DND-41 (cell line): ENCODE data around the gene TTLL12.

Source experiments
- ATAC-seq: fragments of 200-7000 bp; cut with Tn5 transposase; 3 replicates; pipeline ENCODE4 v1.9.1; 2021; ENCODE audit warnings: low read depth; ENCODE audit not compliant: insufficient read depth
- DNase-seq: peaks from one replicate; pipeline ENCODE4 v3.0.0-alpha.2; 2020
- H2AFZ ChIP-seq: 2 replicates; pipeline ENCODE4 v1.6.0; 2012; ENCODE audit warnings: low read depth, low read length
- H3K27ac ChIP-seq: 2 replicates; pipeline ENCODE4 v1.5.1; 2012; ENCODE audit warnings: low read length, inconsistent platforms
- H3K27me3 ChIP-seq: fragments of 200-600 bp; sonication (generic); 2 replicates; pipeline ENCODE4 v1.6.0; 2012; ENCODE audit warnings: low read length, mild to moderate bottlenecking, inconsistent platforms; ENCODE audit not compliant: insufficient read depth, poor library complexity
- H3K36me3 ChIP-seq: 2 replicates; pipeline ENCODE4 v1.5.1; 2012; ENCODE audit warnings: low read length, inconsistent platforms; ENCODE audit not compliant: insufficient read depth
- H3K4me1 ChIP-seq: 2 replicates; pipeline ENCODE4 v1.5.1; 2012; ENCODE audit warnings: mild to moderate bottlenecking, low read length; ENCODE audit not compliant: insufficient read depth
- H3K4me2 ChIP-seq: 2 replicates; pipeline ENCODE4 v1.6.0; 2012; ENCODE audit warnings: mild to moderate bottlenecking, moderate library complexity, low read length, inconsistent platforms; ENCODE audit not compliant: insufficient read depth
- H3K4me3 ChIP-seq, 2 experiments: fragments of 200-600 bp in 1 of 2; shearing (Covaris generic) in 1 of 2; 2 replicates each; pipeline ENCODE4 v1.5.1; 2012 to 2016; ENCODE audit warnings: inconsistent platforms in 2 of 2, low read length in 2 of 2, mild to moderate bottlenecking in 2 of 2, low read depth in 1 of 2, moderate library complexity in 1 of 2
- H3K79me2 ChIP-seq: 2 replicates; pipeline ENCODE4 v1.6.0; 2012; ENCODE audit warnings: low read length, inconsistent platforms; ENCODE audit not compliant: insufficient read depth
- H3K9ac ChIP-seq: 2 replicates; pipeline ENCODE4 v1.6.0; 2012; ENCODE audit warnings: low read depth, mild to moderate bottlenecking, inconsistent platforms, low read length, moderate library complexity
- H3K9me3 ChIP-seq: 2 replicates; pipeline ENCODE4 v1.5.1; 2012; ENCODE audit warnings: low read length, moderate library complexity, mild to moderate bottlenecking, inconsistent platforms; ENCODE audit not compliant: insufficient read depth, severe bottlenecking
- H4K20me1 ChIP-seq: 2 replicates; pipeline ENCODE4 v1.6.0; 2012; ENCODE audit warnings: low read length; ENCODE audit not compliant: insufficient read depth
- EZH2 ChIP-seq: IDR thresholded peaks from 3 replicates; pipeline ENCODE4 v1.6.1; 2012; ENCODE audit warnings: borderline replicate concordance, low read depth, mild to moderate bottlenecking, moderate library complexity, low read length, inconsistent platforms; ENCODE audit not compliant: severe bottlenecking
- TF ChIP-seq, protein P1 (sequence below): IDR thresholded peaks from 2 replicates; pipeline ENCODE4 v1.5.1; 2012; ENCODE audit warnings: borderline replicate concordance, low read length, moderate library complexity, mild to moderate bottlenecking; ENCODE audit not compliant: poor library complexity, severe bottlenecking; ENCODE audit errors: extremely low read depth

TTLL12 gene

DNA sequence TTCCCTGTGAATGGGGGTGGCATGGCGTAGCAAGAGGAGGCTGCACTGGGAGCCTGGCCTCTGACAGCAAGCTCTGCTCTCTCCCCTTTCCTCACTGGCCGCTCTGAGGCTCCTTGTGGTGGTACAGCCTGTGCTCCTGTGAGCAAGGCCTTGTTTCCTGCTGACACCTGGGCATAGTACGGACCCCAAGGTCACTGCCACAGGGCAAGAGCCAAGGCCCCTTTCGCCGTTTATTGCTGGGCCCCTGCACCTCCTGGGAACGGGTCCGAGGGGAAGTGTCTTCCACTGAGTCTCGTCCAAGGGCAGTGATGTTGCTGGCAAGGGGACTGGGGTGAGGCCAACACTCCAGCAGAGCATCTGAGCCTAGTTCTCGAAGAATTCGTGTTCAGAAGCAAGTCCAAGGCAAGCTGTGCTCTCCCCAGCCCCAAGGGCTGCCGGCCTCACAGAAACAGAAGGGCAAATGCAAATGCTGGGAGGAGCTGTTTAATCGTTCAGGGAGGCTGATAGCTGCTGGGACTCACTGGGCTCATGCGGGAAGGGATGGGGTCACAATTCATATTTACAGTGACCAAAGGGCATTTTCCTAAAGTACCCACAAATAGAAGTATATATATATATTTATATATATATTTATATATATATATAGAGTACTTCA lies 15.9 kb upstream of the TTLL12 start:
- TF ChIP-seq, protein P1, sequence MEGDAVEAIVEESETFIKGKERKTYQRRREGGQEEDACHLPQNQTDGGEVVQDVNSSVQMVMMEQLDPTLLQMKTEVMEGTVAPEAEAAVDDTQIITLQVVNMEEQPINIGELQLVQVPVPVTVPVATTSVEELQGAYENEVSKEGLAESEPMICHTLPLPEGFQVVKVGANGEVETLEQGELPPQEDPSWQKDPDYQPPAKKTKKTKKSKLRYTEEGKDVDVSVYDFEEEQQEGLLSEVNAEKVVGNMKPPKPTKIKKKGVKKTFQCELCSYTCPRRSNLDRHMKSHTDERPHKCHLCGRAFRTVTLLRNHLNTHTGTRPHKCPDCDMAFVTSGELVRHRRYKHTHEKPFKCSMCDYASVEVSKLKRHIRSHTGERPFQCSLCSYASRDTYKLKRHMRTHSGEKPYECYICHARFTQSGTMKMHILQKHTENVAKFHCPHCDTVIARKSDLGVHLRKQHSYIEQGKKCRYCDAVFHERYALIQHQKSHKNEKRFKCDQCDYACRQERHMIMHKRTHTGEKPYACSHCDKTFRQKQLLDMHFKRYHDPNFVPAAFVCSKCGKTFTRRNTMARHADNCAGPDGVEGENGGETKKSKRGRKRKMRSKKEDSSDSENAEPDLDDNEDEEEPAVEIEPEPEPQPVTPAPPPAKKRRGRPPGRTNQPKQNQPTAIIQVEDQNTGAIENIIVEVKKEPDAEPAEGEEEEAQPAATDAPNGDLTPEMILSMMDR: no peak
- TF ChIP-seq EZH2: no peak
- no peak overlapping the region for H3K9ac ChIP-seq
- no peak overlapping the region for H3K4me3 ChIP-seq
- H3K27ac ChIP-seq: no peak overlapping the region
- DNase-seq (no peak), ATAC-seq (no peak)
- H3K9me3 ChIP-seq: no peaks in the 10 kb centered on the region
- no peak overlapping the region for H2AFZ ChIP-seq
- H3K27me3 ChIP-seq: no peaks in the 10 kb centered on the region
- H4K20me1 ChIP-seq: no peaks in the 10 kb centered on the region
- no peak overlapping the region for H3K4me2 ChIP-seq
- no peaks in the 10 kb centered on the region for H3K79me2 ChIP-seq
- no peaks in the 10 kb centered on the region for H3K36me3 ChIP-seq
- H3K4me1 ChIP-seq: no peaks in the 10 kb centered on the region

DNA sequence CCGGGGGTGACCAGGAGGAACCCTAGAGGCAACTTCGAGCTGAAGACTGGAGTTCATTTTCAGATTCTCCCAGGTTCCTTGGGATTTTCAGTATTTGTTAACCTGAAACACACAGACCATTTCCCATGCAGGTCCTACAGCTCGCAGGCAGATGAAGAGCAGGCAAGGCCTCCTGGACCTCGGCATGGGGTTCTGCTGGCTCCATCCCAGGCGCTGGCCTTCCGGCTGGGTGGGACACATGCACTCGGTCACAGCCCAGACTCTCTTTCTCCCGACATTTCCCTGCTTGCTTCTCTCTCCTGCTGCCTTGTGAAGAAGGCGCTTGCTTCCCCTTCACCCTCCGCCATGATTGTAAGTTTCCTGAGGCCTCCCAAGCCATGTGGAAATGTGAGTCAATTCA lies 15.4 kb upstream of the TTLL12 start:
- H3K27ac ChIP-seq: no peak overlapping the region
- H3K79me2 ChIP-seq: no peaks in the 10 kb centered on the region
- H3K27me3 ChIP-seq: no peaks in the 10 kb centered on the region
- TF ChIP-seq, protein P1: no peak
- no peak for TF ChIP-seq EZH2
- no peak overlapping the region for H2AFZ ChIP-seq
- no peaks in the 10 kb centered on the region for H3K36me3 ChIP-seq
- no peak overlapping the region for H3K4me3 ChIP-seq
- ATAC-seq (no peak), DNase-seq (no peak)
- H3K4me1 ChIP-seq: no peaks in the 10 kb centered on the region
- no peaks in the 10 kb centered on the region for H3K9me3 ChIP-seq
- H3K4me2 ChIP-seq: no peak overlapping the region
- no peaks in the 10 kb centered on the region for H4K20me1 ChIP-seq
- no peak overlapping the region for H3K9ac ChIP-seq

DNA sequence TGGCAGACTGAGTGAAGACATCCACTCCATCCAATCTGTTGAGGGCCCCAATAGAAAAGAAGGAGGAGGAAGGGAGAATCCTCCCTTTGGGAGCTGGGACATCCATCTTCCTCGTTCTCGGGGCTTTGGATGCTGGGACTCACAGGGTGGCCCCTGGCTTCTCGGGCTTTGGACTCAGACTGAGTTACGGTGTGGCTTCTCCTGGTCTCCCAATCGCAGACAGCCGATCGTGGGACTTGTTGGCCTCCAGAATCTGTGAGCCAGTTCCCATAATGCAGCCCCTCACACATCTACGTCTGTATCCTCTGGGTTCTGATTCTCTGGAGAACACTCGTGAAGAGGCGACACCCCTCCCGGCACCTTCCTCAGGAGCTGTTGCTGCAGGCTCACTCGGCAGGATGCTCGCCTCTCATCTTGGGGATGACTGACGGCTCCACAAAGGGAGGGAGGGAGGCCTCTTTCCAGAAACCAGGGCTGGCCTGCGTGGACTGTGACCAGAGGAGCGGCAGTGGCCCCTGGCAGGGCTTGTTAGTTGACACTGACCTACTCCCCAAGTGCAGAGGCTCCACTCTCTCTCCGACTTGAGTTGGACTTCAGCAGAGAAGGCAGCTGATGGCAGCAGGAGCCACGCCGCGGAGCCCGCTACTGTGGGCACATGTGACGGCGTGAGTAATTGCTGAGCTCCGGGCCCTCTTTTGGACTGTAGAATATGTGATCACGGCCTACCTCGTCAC lies 14.7 kb upstream of the TTLL12 start:
- no peak for ATAC-seq

More for the DNA sequence above, 14.7 kb upstream of the TTLL12 start:
- Histone ChIP-seq H3K4me1 (no peaks in the 10 kb centered on the region), H3K79me2 (no peaks in the 10 kb centered on the region), H3K4me2 (no peak overlapping the region), H3K9me3 (no peaks in the 10 kb centered on the region), H3K4me3 (no peak overlapping the region), H3K27me3 (no peaks in the 10 kb centered on the region), H3K27ac (no peak overlapping the region), H3K36me3 (no peaks in the 10 kb centered on the region), H3K9ac (no peak overlapping the region), H2AFZ (no peak overlapping the region), H4K20me1 (no peaks in the 10 kb centered on the region)
- DNase-seq: no peak
- TF ChIP-seq, protein P1: no peak
- no peak for TF ChIP-seq EZH2
